GM10847 (cell line): Measurements from ENCODE around the gene PPL.

Experiments
- POLR2A ChIP-seq: IDR thresholded peaks from 2 replicates; pipeline ENCODE4 v1.6.1; 2011; ENCODE audit not compliant: insufficient read length; ENCODE audit errors: extremely low read depth

Gene PPL

DNA sequence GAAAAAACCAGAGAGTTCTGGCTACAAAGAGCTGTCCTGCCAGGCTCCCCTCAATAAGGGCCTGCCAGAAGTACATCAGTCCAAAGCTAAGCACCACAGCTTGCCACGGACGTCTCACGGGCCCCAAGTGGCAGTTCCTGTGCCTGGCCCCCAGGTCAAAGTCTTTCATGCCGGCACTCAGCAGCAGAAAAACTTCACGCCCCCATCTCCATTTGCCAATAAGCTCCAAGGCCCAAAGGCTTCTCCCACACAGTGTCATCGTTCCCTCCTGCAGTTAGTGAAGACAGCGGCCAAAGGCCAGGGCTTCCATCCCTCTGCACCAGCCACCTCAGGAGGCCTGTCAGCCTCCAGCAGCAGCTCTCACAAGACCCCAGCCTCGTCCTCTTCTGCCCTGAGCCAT lies 62.3 kb downstream of the PPL start:
- TF ChIP-seq POLR2A = no peak

GRCh38 chr16:4873091-4873490 lies 63.9 kb downstream of the PPL start:
- no peak for TF ChIP-seq POLR2A

DNA sequence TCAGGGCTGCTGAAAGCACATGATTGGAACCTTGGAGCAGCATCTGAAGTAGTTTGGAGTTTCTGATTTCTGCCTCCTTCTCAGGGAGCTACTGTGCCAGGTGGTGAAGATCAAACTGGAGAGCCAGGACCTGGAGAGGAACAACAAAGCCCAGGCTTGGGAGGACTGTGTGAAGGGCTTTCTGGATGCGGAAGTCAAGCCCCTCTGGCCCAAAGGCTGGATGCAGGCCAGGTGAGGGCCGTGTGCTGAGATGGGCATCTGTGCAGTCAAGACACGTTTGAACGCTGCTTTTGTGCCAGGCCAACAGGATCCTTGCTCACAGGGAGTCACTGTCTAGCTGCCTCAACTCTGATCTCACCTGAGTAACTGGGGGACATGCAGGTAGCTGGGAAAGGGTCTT lies 65.9 kb downstream of the PPL start:
- no peak for TF ChIP-seq POLR2A

- no peak for TF ChIP-seq POLR2A
Measured at GRCh38 chr16:4870138-4870671, 66.7 kb downstream of the PPL start.

DNA sequence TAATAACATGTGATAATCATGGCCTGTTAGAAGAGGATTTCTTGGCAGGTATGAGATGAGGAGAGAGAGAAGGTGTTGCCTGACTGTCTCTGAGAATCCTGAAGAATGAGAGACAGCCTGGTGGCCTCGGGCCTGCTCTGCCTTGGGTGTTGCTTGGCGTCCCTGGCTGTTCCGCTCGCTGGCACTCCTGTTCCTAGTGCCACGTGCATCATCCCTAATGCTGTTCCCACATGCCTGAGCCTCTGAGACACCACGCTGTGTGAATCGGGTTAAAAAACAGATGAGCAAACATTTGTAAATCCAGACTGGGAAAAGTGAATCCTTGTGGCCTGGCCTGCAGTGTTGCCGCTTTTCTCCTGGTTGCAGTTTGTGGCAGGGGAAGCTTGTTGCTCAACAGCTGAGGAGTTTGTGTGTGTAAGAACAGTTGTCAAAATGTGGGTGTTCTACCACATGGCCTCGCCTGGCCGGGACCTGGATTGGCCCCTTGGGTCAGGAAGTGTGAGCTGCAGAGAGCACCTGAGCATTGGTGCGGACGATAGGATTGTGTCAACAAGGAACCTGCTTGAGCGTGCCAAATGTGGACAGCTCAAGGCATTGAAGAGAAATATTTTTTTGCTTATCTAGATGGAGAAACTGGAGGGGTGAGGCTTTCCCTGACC lies 67.7 kb downstream of the PPL start:
- TF ChIP-seq POLR2A = no peak

DNA sequence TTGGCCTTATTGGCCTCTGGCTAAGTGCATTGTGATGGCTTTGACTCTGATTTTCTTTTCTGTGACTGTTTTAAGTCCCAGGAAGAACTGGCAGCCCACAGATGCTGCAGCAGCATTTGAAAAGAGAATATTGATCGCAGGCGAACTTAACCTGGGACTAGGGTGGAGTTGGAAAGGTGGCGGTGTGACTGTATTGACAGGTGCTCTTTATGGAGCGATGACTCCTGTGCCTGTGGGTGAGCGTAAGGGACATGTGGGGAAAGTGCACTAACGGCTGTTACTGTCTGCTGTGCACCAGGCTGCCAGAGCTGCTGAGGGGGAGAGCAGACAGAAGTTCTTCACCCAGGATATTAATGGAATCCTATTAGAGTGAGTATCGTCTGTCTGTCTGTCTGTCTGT lies 68.4 kb downstream of the PPL start:
- no peak for TF ChIP-seq POLR2A

GRCh38 chr16:4868026-4868425 lies 68.9 kb downstream of the PPL start:
- no peak for TF ChIP-seq POLR2A

DNA sequence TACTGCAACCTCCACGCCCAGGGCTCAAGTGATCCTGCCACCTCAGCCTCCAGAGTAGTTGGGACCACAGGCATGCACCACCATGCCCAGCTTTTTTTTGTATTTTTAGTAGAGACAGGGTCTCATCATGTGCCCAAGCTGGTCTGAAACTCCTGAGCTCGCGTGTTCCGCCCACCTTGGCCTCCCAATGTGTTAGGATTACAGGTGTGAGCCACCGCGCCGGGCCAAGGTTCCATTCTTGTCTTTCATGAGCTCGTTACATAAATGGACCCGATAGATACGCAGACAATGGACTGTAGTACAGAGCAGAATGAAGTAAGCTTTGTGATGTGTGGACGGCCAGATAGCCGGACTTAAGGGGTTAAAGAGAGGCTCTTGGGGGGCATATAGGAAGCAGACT lies 70.4 kb downstream of the PPL start:
- no peak for TF ChIP-seq POLR2A

DNA sequence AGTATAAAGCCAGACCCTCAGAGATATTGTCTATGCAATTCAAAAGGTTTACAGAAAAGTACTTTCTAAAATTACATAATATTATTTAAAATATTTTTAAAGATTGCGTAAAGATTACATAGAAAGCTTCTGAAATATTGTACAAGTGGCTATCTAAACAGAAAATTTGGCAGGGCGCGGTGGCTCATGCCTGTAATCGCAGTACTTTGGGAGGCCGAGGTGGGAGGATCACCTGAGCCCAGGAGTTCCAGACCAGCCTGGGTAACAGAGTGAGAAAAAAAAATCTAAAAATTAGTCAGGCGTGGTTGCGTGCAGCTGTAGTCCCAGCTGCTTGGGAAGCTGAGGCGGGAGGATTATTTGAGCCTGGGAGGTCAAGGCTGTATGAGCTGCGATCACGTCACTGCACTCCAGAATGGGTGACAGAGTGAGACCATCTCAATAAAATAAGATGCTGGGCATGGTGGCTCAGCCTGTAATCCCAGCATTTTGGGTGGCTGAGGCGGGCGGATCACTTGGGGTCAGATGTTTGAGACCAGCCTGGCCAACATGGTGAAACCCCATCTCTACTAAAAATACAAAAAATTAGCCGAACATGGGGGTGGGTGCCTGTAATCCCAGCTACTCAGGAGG lies 71.6 kb downstream of the PPL start:
- no peak for TF ChIP-seq POLR2A

DNA sequence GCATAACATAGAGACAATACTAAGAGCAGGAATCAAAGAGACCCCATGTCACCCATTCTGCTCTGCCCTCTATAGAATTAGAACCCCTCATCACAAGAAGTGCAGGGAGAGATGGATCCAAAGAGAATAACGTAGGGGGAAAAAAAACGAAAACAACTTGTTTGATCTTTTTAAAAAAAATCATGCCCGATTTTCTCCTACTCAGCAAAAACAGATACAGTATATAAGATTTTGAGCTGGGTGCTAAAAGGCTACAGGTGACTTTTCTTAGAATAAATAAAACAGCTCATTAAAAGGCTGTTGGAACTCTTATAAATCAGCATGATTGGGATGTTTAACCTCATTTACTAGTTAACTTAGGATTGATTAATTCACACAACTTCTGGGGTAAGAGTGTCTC lies 72.2 kb downstream of the PPL start:
- TF ChIP-seq POLR2A = no peak

- TF ChIP-seq POLR2A = no peak
Measured at GRCh38 chr16:4862639-4863038, 74.3 kb downstream of the PPL start.

- no peak for TF ChIP-seq POLR2A
Measured at GRCh38 chr16:4860727-4861342, 76.1 kb downstream of the PPL start.

GRCh38 chr16:4859900-4860255 lies 77.1 kb downstream of the PPL start:
- TF ChIP-seq POLR2A = no peak

- TF ChIP-seq POLR2A = no peak
Measured at GRCh38 chr16:4859190-4859899, 77.6 kb downstream of the PPL start.

DNA sequence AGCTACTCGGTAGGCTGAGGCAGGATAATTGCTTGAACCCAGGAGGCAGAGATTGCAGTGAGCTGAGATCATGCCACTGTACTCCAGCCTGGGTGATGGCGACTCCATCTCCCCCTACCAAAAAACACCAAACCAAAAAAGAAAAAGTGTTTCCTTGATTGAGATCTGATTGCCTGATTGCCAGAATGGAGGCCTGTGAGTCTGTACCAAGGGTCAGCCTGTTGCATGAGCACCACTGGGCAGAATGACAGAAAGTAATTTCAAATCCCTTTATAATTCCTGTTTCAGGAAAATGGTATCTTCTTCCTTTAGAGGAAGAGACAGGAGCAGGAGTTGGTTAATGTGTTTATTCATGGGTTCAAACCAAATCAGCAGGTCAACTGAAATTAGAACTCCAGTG lies 81.1 kb downstream of the PPL start:
- no peak for TF ChIP-seq POLR2A

DNA sequence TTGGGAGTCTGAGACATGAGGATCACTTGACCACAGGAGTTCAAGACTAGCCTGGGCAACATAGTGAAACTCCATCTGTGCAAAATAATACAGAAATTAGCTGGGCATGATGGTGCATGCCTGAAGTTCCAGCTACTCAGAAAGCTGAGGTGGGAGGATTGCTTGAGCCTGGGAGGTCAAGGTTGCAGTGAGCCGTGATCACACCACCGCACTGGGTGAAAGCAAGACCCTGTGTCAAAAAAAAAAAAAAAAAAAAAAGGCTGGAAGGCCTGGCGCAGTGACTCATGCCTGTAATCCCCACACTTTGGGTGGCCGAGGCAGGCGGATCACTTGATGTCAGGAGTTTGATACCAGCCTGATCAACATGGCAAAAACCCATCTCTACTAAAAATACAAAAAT lies 81.6 kb downstream of the PPL start:
- no peak for TF ChIP-seq POLR2A
